ENCODE results near the gene PATZ1.

Gene PATZ1

GRCh38 chr22:31279821-31280505, 66.2 kb downstream of the PATZ1 start:
- TF ChIP-seq ISL1 (CRISPR knock-in tag; IDR thresholded peaks at IDR 0.05) (no peak), CSRNP3 (CRISPR knock-in tag; IDR thresholded peaks at IDR 0.05) (no peak), ZFP3 (CRISPR knock-in tag; IDR thresholded peaks at IDR 0.05) (no peak), TSHZ2 (CRISPR knock-in tag; IDR thresholded peaks at IDR 0.05) (no peak), GLIS3 (CRISPR knock-in tag; IDR thresholded peaks at IDR 0.05) (no peak), CSDC2 (CRISPR knock-in tag; IDR thresholded peaks at IDR 0.05) (no peak), CREB5 (CRISPR knock-in tag; IDR thresholded peaks at IDR 0.05; ENCODE audit: low read depth) (no peak), ZNF8 (CRISPR knock-in tag; IDR thresholded peaks at IDR 0.05) (no peak), PATZ1 (CRISPR knock-in tag; IDR thresholded peaks at IDR 0.05; ENCODE audit: borderline replicate concordance) (no peak), RARB (CRISPR knock-in tag; IDR thresholded peaks at IDR 0.05) (no peak), TCF4 (CRISPR knock-in tag; IDR thresholded peaks at IDR 0.05; ENCODE audit: borderline replicate concordance) (no peak), ZFP30 (CRISPR knock-in tag; IDR thresholded peaks at IDR 0.05) (no peak), ZC3H10 (CRISPR knock-in tag; IDR thresholded peaks at IDR 0.05) (no peak), ESRRG (CRISPR knock-in tag; IDR thresholded peaks at IDR 0.05) (no peak), OSR1 (CRISPR knock-in tag; IDR thresholded peaks at IDR 0.05) (no peak), POU6F1 (CRISPR knock-in tag; IDR thresholded peaks at IDR 0.05; ENCODE audit: borderline replicate concordance, low read depth) (no peak), TOX (CRISPR knock-in tag; IDR thresholded peaks at IDR 0.05; ENCODE audit: borderline replicate concordance) (no peak), ZNF565 (CRISPR knock-in tag; conservative IDR thresholded peaks at IDR 0.05; ENCODE audit: low read depth) (no peak), BACH2 (CRISPR knock-in tag; IDR thresholded peaks at IDR 0.05; ENCODE audit: borderline replicate concordance) (no peak), PPARA (CRISPR knock-in tag; IDR thresholded peaks at IDR 0.05; ENCODE audit: borderline replicate concordance) (no peak)
- ATAC-seq = no peak

GRCh38 chr22:31279327-31279669, 66.8 kb downstream of the PATZ1 start:
- TF ChIP-seq TCF4 (CRISPR knock-in tag; IDR thresholded peaks at IDR 0.05; ENCODE audit: borderline replicate concordance) (no peak), CREB5 (CRISPR knock-in tag; IDR thresholded peaks at IDR 0.05; ENCODE audit: low read depth) (no peak), OSR1 (CRISPR knock-in tag; IDR thresholded peaks at IDR 0.05) (no peak), ZNF70 (CRISPR knock-in tag; IDR thresholded peaks at IDR 0.05) (no peak), ZNF565 (CRISPR knock-in tag; conservative IDR thresholded peaks at IDR 0.05; ENCODE audit: low read depth) (no peak), ZC3H10 (CRISPR knock-in tag; IDR thresholded peaks at IDR 0.05) (no peak), CSRNP3 (CRISPR knock-in tag; IDR thresholded peaks at IDR 0.05) (no peak), BACH2 (CRISPR knock-in tag; IDR thresholded peaks at IDR 0.05; ENCODE audit: borderline replicate concordance) (no peak), ZFP3 (CRISPR knock-in tag; IDR thresholded peaks at IDR 0.05) (no peak), ESRRG (CRISPR knock-in tag; IDR thresholded peaks at IDR 0.05) (no peak), ISL1 (CRISPR knock-in tag; IDR thresholded peaks at IDR 0.05) (no peak), CSDC2 (CRISPR knock-in tag; IDR thresholded peaks at IDR 0.05) (no peak)
- ATAC-seq = no peak
